HG03175 (cell line): ENCODE results near the gene ISG20L2.

Experiments
- ATAC-seq: cut with Tn5 transposase; IDR thresholded peaks from one replicate; pipeline ENCODE4 v1.9.1; 2021; ENCODE audit warnings: mild to moderate bottlenecking, moderate library complexity; ENCODE audit not compliant: unreplicated experiment

The ISG20L2 gene

DNA sequence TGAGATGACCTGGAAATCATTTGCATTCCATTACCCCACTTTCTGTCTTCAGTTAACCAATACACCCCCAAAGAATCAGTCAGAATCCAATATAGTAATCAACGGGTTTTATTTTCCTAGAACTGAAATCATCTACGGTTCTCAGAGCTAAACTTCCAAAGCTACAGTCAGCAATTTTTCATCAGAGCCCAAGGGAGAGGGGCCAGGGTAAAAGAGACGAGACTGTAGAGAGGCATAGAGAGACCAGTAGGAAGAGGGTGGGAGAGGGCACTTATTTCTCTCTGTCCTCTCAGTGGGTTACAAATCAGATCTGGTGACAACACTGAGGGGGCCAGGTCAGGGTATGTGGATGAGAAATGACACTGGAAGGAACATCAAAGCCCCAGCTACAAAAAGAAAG is 13.5 kb upstream of the ISG20L2 start:
- no peak for ATAC-seq

DNA sequence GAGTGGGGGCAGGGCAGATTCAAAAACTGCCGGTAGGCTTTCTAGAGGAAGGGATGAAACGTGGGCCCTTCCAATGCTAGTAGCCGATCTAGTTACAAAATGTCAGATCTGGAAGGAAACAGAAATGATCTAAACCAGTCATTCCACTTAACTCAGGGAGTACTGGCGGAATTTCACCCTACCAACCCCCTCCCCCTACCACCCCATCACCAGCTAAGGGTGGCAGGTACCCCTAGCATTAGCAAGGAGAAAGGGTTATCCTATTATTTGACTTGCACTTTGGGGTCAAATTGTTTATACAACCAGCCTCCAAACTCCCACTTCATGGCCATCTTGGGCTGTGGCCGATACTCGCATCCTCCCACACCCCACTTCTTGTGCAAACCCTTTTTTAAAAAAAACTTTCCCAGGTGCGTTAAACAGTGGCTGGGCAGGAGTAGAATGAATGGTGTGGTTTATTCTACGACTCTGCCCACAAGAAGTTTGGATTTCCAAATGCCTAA is 13.0 kb upstream of the ISG20L2 start:
- ATAC-seq, result no peak

DNA sequence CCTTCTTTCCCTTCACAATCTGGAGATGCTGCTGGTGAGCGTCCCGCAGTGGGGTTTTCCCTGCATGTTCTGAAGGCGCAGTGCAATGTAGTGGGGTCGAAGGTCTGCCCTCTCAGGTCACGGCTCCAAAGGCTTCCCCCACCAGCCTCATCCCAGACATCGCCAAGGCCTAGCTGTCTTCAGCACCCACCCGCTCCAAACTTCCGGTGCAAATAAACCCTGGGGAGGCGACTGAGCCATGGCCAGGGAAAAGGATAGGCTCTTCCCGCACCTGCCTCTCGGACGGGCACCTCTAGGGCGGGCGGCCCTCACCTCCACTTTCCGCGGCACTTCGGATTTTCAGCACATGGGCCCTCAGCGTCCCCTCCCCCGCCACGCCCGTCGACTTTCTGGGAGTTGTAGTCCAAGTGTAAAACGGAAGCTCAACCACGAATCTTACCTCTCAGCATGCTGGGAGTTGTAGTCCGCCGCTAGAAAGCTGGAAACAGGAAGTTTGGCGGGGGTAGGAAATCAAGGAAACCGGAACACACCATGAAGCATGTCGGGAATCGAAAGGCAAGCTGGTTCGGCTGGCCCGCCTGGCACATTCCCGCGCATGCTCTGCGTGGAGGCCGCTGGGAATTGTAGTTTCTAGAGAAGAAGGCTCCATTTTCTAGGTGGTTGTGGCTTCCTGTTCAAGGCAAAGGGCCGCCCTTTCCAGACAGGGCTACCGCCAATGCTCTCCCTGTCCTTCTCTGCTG is 12.3 kb upstream of the ISG20L2 start, which contains the start of gene MRPL24:
TSS of gene MRPL24 (minus strand) at position 348 of the 740 bp plus-strand sequence. CDS start 2,384 bp downstream, outside the sequence.
- ATAC-seq, result peak; percentile 86

DNA sequence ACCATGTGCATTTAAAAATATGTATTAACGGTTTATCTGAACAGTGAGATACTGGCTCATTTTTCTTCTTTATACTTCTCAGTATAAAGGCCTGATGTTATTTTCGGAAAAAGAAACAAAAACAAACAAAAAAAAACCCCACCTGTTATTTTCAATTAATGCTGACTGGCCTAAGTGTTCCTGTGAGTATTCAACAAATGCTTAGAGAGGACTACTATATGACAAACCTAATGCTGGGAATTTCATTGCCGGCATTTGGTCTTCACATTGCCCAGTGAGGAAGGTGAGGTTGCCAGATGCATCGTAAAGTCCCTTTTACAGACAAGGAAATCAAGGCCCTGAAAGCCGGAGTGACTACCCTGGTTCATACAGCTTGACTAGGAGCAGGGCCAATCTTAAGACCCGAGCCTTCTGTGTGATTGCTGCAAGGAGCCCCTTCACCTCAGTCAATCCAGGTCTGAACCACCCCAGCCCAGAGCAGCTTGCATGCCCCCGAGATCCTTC is 11.7 kb upstream of the ISG20L2 start:
- ATAC-seq, result no peak

DNA sequence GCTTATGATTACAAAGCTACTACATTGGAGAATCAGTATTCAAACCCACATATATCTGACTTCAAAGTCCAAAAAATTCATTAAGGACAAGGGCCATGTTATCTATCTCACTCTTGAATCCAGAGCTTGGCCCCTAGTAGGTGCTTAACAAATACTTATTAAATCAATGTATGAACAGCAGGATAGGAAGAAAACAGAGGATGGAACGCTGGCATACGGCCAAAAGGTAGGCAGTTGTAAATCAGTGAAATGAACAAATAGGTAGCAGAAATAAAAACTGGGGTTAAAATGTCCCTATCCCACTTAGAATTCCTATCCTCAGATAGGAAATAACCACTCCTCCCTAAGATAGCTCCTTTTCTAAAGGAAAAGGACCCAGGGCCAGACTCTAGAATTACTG is 10.3 kb upstream of the ISG20L2 start:
- ATAC-seq, result no peak

DNA sequence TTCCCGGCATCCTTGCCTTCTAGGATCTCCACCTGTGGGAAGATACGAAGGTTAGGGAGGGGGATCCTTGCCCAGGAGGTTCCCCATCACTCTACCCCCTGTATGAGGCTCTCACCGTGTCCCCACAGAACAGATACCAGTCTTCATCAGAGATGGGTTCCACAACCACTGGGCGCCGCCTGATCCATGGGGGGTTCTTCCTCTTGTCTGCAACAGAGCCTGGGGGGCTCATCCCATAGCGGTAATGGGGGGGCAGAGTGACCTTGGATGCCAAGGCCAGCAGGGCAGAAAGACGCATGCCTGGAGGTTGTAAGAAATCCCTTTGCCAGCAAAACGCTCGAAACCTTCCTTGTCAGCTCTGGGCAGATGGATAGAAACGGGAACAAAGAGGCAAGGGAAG is 9.8 kb upstream of the ISG20L2 start:
- ATAC-seq, result no peak

DNA sequence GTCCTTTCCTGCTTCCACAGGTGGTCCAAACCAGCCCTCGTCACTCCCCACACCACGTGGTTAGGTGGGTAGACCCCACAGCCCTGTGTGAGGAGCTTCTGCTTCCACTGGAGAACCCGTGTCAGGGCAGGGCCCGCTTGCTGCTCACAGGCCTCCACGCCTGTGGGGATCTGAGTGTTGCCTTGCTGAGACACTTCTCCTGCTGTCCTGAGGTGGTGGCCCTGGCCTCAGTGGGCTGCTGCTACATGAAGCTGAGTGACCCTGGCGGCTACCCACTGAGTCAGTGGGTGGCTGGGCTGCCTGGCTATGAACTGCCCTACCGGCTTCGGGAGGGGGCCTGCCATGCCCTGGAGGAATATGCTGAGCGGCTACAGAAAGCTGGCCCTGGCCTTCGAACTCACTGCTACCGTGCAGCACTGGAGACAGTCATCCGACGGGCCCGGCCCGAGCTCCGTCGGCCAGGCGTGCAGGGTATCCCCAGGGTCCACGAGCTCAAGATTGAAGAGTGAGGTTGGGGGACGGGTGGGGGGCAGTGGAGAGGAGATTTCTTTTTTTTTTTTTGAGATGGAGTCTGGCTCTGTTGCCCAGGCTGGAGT is 5.5 kb upstream of the ISG20L2 start:
- no peak for ATAC-seq

DNA sequence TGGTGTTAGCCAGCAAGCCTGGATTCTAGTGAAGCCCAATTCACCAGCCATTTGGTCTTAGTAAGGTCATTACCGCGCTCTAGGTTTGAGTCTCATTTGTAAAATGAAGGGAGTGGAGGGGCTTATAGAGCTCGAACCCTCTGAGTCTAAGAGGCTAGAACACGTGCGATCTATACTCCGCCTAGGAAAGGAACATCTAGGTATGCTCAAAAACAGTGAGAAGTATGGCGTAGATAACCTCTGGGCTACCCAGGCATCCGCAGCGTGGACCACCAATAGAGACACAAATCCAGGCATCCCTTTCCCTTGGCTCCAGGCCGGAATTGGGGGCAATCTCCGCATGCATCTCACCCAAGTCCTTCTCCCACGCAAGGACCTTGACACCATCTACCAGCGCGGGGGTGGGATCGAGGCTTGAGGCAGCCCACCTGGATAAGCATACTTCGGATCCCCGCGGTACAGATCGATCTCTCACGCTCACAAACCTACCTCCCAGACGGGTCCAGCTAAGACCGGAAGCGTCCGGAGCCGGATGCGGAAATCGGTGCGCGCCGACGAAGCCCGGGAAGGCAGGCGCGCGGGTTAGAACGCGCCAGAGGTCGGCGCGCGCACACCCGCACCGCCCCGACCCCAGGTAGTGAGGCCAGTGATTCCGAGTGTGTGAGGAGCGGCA is 504 bp downstream of the ISG20L2 start, which contains the start of gene METTL25B:
TSS of gene METTL25B (plus strand) at position 544 of the 673 bp plus-strand sequence. CDS start 636 bp downstream, outside the sequence.
- ATAC-seq, result peak; percentile 62

DNA sequence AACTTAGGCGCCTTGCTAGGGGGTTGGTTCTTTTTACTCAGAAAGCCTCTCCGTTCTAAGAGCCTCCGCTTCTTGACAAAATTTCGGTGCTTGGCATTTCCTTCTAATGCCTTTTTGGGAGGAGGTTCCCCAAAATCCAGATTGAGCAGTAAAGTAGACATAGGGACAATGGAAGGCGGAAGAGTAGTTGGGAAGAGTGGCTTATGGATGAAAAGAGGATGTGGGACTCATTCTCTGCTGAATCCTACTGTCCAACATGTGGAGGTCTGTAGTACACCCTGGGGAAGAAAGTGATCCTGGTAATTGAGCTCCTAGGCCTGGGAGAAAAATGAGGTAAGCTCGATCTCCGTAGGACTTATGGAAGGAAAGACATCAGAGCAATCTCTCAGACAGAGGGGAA is 1.1 kb downstream of the ISG20L2 start:
- no peak for ATAC-seq

DNA sequence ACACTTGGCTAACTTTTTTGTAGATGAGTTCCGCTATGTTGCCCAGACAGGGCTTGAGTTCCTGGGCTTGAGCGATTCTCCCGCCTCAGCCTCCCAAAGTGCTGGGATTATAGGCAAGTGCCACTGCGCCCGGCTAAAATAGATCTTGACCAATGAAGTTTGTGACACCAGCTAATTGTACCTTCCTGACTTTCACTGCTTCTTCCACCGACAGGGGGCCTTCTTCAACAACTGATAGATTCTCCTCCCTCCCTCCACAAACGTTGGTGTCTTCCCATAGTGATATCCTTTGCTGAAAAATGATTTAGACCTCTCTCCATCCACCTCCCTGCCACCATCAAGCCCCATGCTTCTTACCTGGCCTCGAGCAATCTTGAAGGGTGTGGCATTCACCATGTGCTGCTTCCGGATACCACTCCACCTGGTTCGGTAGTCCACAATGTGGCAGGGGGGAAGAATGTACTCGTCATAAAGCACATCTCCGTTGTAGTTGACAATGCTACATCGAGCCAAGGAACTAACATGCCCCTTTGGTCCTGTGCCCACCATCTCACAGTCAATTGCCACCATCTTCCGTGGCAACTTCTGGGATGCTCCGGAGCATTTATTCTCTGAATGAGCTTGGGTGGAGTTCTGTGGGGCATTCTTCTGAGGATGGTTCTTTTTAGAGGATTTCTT is 1.9 kb downstream of the ISG20L2 start:
- ATAC-seq, result no peak

DNA sequence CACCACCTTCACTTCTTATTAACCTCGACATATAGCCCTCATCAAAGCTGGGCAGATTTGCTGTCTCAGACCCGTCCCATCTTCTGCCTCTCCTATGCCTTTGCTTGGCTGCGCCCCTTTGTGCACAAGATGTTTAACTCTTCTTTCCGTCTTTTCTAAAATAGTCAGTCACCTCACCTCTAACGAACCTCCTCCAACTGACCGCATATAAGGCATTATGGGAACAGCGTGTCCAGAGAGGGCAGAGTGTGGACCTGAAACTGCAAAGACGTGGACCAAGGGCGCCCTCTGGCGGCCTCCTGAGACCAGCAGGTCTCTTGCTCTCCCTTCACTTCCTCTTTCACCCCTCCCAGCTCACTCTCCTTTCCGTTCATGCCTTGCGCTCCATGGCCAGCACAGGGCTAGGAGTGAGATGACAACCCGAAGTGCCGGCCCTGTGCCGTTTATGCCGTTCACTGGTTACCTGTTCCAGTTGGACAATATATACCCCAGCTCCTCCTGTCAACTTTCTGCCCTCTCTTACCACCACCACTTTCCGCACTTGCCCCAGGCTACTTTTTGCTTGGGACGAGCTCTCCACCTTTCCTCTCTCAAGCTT is 2.8 kb downstream of the ISG20L2 start:
- no peak for ATAC-seq

DNA sequence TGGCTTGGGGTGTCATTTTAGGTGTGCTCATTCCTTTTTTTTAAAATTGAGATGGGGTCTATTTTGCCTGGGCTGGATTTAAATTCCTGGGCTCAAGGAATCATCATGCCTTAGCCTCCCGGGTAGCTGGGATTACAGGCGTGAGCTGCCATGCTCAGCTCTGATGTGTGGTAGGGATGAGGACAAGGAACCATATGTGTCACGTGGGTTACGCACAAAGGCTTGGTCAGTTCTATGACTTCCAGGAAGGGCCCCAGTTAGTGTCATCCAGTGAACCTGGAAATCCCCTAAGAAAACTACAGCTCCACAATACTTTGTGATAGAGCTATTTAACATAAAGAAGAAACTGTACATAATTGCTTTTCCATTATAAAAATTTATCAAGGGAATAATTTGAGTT is 7.0 kb downstream of the ISG20L2 start:
- no peak for ATAC-seq

DNA sequence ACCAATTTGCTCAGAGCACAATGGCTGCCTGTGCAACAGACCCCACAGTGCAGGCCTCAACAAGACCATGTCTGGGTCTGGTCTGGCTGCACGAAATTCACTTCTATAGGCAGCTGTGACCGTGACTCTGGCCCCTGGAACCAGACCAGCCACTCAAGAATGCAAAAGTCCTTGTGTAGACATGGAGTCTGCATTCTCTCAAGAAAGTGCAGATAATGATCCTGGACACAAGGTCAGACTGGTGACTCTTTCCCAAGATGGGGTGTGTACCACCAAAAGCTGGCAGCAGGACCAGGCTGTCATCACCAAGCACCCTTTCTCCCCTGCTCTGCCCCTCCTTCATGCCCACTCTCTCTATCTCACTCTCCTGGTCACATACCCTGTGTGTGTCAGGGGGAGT is 7.4 kb downstream of the ISG20L2 start:
- ATAC-seq, result no peak

DNA sequence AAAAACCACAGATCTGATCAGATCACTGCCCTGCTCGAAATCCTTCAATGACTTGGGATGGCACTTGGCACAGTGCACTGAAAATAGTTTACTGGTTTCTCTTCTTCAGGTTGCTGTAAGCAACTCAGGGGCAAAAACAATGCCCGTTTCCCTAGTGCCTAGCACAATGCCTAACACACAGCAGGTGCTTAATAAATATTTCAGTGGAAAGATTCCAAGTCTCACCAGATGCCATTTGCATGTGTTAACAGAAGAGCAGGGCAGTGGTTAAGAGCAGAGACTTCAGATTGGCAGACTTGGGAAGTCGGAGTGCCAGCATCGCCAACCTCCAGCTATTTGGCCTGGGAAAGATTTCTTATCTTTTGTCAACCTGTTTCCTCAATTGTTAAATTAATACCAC is 11.2 kb downstream of the ISG20L2 start:
- ATAC-seq, result no peak

DNA sequence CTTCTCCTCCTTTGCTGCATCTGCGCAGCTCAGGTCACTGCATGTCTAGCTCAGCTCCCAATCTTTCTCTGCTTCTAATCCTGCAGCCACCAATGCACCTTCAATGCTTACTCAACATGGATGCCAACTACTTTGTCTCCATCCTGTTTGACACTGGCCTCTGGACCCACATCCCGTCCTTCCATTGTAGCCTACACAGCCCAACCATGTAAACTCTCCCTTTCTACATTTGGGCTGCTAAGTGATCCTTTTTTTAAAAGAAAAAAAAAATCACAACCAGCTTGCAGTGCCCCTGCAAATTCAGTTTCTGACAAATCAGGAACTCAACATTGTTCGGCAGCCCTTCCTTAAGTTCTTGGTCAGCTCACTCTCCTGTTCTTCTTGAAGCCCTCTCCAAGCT is 13.7 kb downstream of the ISG20L2 start:
- no peak for ATAC-seq

DNA sequence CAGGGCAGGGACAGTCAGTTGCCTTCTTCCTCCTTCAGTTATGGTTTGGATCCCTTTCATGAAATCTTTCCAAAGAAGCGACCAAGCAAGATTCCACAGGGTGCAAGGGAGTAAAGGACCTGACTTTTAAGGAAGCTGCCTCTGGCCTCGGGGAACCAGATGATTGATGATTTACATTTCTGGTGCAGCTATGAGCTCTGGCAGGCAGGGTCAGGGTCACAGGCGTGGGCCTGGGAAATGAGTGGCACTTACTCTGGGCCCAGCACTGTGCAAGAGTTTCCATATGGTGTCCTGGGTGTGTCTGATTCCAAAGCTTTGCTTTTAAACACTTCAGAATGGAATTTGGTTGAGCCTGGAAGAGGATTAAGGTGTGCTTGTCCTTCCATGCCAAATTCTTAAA is 15.9 kb downstream of the ISG20L2 start:
- no peak for ATAC-seq

DNA sequence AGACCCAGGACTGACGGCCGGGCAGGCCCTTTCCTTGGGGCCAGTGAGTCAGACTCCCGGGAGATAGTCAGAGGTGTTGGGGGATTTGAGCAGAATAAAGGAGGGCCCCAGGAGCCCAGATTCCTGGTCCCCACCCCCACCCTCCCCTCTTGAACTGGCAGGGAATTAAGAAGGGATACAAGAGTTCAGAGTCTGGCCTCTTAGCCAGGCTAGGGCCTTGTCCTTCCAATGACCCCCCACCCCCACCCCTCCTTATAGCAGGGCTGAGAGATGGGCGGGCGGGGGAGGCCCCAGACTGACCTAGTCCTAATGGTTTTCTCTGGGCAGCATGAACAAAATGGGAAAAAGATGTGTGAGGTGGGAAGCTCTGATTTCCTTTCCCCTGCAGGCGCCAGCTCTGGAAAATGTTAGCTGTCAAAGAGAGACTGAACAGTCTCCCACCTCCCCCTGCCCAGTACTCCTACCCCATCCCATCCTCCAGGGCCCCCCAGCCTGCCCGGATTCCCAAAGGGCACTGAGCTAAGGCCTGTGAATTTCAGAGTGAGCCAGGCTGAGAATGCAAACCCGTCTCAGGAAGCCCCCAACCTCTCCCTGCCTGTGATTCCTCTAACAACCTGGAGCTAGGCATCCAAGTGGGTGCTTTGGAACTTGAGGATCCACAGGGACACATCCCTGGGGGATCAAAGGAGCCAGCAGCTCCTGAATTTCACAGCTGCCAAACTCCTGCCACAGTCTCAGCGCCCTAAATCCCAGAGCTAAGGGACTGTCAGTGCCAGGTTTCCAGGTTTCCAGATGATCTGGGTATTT is 17.4 kb downstream of the ISG20L2 start:
- ATAC-seq, result no peak

DNA sequence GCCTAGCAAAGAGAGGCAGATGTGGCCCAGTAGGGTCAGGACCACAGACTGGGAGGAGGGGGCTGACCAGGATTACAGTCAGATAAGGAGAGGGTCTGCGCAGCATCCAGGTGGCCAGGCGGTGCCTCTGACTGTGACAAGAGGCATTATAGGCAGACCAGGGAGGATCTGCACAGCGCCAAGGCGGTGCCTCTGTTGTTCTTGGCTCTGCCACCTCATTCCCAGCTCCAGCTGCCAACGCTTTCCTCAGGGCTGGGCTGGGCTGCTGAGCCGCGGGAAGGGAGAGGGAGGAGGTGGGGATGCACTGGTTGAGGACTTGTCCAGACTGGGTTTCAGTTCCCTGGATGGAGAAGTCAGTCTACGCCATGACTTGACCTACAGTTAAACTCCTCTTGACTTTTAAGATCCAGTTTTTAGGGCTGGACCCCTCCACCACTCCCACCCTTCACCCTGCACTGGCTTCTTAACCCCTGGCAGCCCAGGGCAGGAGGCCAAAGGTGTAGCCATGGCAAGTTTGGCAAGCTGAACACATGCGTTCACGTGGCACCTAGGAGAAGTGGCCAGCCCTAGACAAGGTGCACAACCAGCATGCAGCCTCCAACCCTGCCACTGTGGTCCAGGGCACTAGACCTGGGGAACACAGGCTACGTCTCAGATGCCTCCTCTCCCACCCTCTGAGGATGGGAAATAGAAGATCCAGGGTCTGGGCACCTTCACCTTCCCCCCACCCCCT is 18.6 kb downstream of the ISG20L2 start:
- no peak for ATAC-seq

DNA sequence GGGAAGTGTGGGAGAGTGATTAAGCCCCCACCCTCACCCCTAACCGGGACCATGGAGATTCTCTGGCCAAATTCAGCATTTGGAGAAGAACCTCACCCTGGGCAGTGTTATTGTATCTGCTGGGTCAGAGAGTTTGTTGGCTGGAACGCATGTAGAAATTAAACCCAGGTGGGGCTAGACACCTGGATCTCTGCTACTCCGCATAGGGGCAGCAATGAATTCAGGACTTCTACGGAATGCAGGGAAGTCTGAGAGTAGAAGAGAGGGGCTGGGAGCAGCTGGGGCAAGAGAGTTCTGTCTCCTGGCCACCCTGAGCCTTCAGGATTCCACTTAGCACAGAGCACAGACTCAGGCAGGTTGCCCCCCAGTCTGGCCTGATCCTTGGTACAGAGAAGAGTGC is 19.5 kb downstream of the ISG20L2 start:
- no peak for ATAC-seq
